Measurements from ENCODE around the gene CACNA1B.

The CACNA1B gene

GRCh38 chr9:138050472-138051330 lies 173.1 kb downstream of the CACNA1B start:
- no peak for TF ChIP-seq CTCF (IDR thresholded peaks at IDR 0.05; ENCODE audit: low read depth, low read length, missing control alignments)
- DNase-seq (ENCODE audit: extremely low read depth, low read depth): no peak
- no peak overlapping the region for H3K4me3 ChIP-seq (replicated peaks; ENCODE audit: low read depth, low read length)

- DNase-seq (ENCODE audit: extremely low read depth, low read depth): no peak
- no peak overlapping the region for H3K4me3 ChIP-seq (replicated peaks; ENCODE audit: low read depth, low read length)
- no peak for TF ChIP-seq CTCF (IDR thresholded peaks at IDR 0.05; ENCODE audit: low read depth, low read length, missing control alignments)
These were observed 174.2 kb downstream of the CACNA1B start for GRCh38 chr9:138051586-138052321.

DNA sequence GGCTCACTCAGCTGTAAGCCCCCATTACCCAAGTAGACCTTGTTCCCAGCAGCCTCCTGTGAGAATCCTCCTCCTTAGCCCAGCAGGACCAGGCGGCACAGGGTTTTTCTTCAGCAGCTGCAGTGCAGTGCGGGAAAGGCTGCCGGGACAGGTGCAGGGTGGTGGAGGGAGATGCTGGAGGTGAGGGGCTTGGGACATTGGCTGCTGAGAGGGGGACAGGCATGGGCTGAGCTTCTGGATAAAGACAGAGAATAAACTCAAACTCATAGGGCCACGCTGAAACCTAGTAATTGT lies 174.7 kb downstream of the CACNA1B start:
- DNase-seq (ENCODE audit: extremely low read depth, low read depth): no peak
- H3K4me3 ChIP-seq (replicated peaks; ENCODE audit: low read depth, low read length): no peak overlapping the region
- no peak for TF ChIP-seq CTCF (IDR thresholded peaks at IDR 0.05; ENCODE audit: low read depth, low read length, missing control alignments)

- no peak for TF ChIP-seq CTCF (IDR thresholded peaks at IDR 0.05; ENCODE audit: low read depth, low read length, missing control alignments)
- DNase-seq (ENCODE audit: extremely low read depth, low read depth): no peak
- H3K4me3 ChIP-seq (replicated peaks; ENCODE audit: low read depth, low read length): no peak overlapping the region
These were observed 175.2 kb downstream of the CACNA1B start for GRCh38 chr9:138052635-138053320.

GRCh38 chr9:138053321-138053868 lies 175.8 kb downstream of the CACNA1B start:
- H3K4me3 ChIP-seq (replicated peaks; ENCODE audit: low read depth, low read length): no peak overlapping the region
- no peak for TF ChIP-seq CTCF (IDR thresholded peaks at IDR 0.05; ENCODE audit: low read depth, low read length, missing control alignments)
- DNase-seq (ENCODE audit: extremely low read depth, low read depth): no peak

DNA sequence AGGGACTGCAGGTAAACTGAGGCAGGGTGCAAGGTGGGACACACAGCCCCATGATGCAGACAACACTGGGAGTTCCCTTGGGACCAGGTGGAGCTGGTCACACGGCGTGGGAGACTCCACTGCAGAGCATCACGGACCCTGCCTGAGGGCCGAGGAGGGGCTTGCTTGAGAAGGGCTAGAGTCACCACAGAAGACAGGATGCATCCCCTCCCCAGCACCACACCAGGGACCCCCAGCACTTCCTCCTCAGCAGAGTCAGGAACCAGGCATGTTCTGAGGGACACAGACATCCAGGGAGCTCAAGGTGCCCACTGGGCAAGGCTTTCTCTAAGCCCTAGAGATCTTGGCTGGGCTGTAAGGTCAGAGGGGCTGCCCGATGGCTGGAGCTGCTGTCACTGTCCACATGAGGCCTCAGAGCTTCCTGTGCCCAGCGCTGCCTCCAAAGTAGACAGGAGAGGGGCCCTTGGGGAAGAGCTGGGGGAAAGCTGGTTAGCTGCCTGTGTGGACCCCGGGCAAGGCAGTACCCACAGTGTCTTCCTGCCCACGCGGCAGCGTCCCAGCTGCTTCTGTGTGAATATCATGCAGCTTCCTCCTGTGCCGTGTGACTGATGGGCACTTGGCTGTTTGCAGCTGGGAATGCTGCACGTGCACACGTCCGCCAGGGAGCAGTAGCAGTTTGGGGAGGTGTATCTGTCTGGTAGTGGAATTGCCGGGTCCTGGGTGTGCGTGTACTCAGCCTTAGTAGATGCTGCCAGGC lies 176.6 kb downstream of the CACNA1B start:
- DNase-seq (ENCODE audit: extremely low read depth, low read depth): no peak
- no peak for TF ChIP-seq CTCF (IDR thresholded peaks at IDR 0.05; ENCODE audit: low read depth, low read length, missing control alignments)
- no peak overlapping the region for H3K4me3 ChIP-seq (replicated peaks; ENCODE audit: low read depth, low read length)
